Measurements from ENCODE around the gene TUBAL3. TPM values are rescaled to one million over a fixed set of nuclear protein-coding genes. Genes with fewer than 3 reads are reported as not detected.

Gene TUBAL3
- total RNA-seq, 1 experiment from 2014 or later, result 0.98 TPM

- H3K9me2 ChIP-seq (ENCODE audit: insufficient read depth), result no peaks in the 10 kb centered on the region
- ChIA-PET RAD21 (ENCODE audit: low non-redundant PET in 1 of 2, low total read pairs in 2 of 2, uncharacterized antibody in 2 of 2, unreplicated experiment in 2 of 2) (no interaction called here), POLR2A (no interaction called here), CTCF (no interaction called here)
- H3K79me2 ChIP-seq (ENCODE audit: insufficient read depth, low read length), result no peaks in the 10 kb centered on the region
- ATAC-seq (no peak), DNase-seq (ENCODE audit: low read depth, low spot score) (no peak)
- no peaks in the 10 kb centered on the region for H3K36me3 ChIP-seq (ENCODE audit: control insufficient read depth in 1 of 2, insufficient read depth in 2 of 2, low read length in 2 of 2)
- H4K20me1 ChIP-seq (ENCODE audit: insufficient read depth), result no peaks in the 10 kb centered on the region
- H3K27ac ChIP-seq (ENCODE audit: low read depth, low read length), result no peak overlapping the region
- H3K27me3 ChIP-seq (ENCODE audit: insufficient read depth, low read length), result no peaks in the 10 kb centered on the region
- H3K4me1 ChIP-seq (ENCODE audit: control insufficient read depth in 1 of 2, insufficient read depth in 2 of 2, low read length in 2 of 2), result no peaks in the 10 kb centered on the region
- TF ChIP-seq JUND (IDR thresholded peaks at IDR 0.05) (no peak), CBX3 (IDR thresholded peaks at IDR 0.05; ENCODE audit: low read depth) (peak; percentile 81; the same call in 1 of the 2 replicates), ELF1 (IDR thresholded peaks at IDR 0.05; ENCODE audit: borderline replicate concordance, low read depth) (no peak), CEBPB (IDR thresholded peaks at IDR 0.05; ENCODE audit: low read depth) (0 out of 2 replicates have a peak, but pooled peaks have one; percentile 22)
- H3K4me3 ChIP-seq (replicated peaks in 1 of 2; ENCODE audit: low read depth in 1 of 2, low read length in 2 of 2), result no peak overlapping the region
- intact Hi-C loops (cut with micrococcal nuclease), result no loop called here
- H3K4me2 ChIP-seq (ENCODE audit: low read length), result no peak overlapping the region
- no TSS peak for BruUV-seq (replicated peaks)
- peaks cover 11 to 16% of the 10 kb centered on the region in 2 experiments; a peak in 3 of 4 replicates for H3K9me3 ChIP-seq (ENCODE audit: control insufficient read depth in 1 of 2, insufficient read depth in 1 of 2, low read depth in 1 of 2, low read length in 2 of 2)
- H2AFZ ChIP-seq (ENCODE audit: low read depth, low read length, poor library complexity, severe bottlenecking), result no peak overlapping the region
- no peak overlapping the region for H3K9ac ChIP-seq (ENCODE audit: low read length)
These were observed 13.9 kb downstream of the TUBAL3 start for GRCh38 chr10:5390607-5391205.

- no peaks in the 10 kb centered on the region for H4K20me1 ChIP-seq (ENCODE audit: insufficient read depth)
- no peak for DNase-seq (ENCODE audit: low read depth, low spot score)
- ChIA-PET RAD21 (ENCODE audit: low non-redundant PET in 1 of 2, low total read pairs in 2 of 2, uncharacterized antibody in 2 of 2, unreplicated experiment in 2 of 2) (no interaction called here), CTCF (no interaction called here), POLR2A (no interaction called here)
- no peak for ATAC-seq
- no peak overlapping the region for H3K4me3 ChIP-seq (replicated peaks in 1 of 2; ENCODE audit: low read depth in 1 of 2, low read length in 2 of 2)
- H3K27ac ChIP-seq (ENCODE audit: low read depth, low read length), result no peak overlapping the region
- no peak overlapping the region for H2AFZ ChIP-seq (ENCODE audit: low read depth, low read length, poor library complexity, severe bottlenecking)
- intact Hi-C loops (cut with micrococcal nuclease), result no loop called here
- H3K9me2 ChIP-seq (ENCODE audit: insufficient read depth), result no peaks in the 10 kb centered on the region
- no peaks in the 10 kb centered on the region for H3K36me3 ChIP-seq (ENCODE audit: control insufficient read depth in 1 of 2, insufficient read depth in 2 of 2, low read length in 2 of 2)
- no peak for TF ChIP-seq SIN3A (IDR thresholded peaks at IDR 0.05; ENCODE audit: low read depth)
- no peak for TF ChIP-seq MAX (IDR thresholded peaks at IDR 0.05)
- no peak for TF ChIP-seq CTCF (IDR thresholded peaks at IDR 0.05 in 2 of 3, conservative IDR thresholded peaks at IDR 0.05 in 1 of 3; ENCODE audit: borderline replicate concordance in 1 of 3, insufficient read depth in 1 of 3, low read depth in 2 of 3, low read length in 2 of 3)
- no peak for TF ChIP-seq JUND (IDR thresholded peaks at IDR 0.05)
- no peak for TF ChIP-seq POLR2A (IDR thresholded peaks at IDR 0.05; ENCODE audit: borderline replicate concordance, extremely low read depth, insufficient read depth, insufficient read length)
- no peak for TF ChIP-seq RAD21 (IDR thresholded peaks at IDR 0.05; ENCODE audit: low read depth)
- TF ChIP-seq CEBPB (IDR thresholded peaks at IDR 0.05; ENCODE audit: low read depth), result no peak
- TF ChIP-seq ZNF274 (IDR thresholded peaks at IDR 0.05; ENCODE audit: low read depth, low read length), result no peak
- no peak for TF ChIP-seq SRF (IDR thresholded peaks at IDR 0.05; ENCODE audit: low read depth)
- no peak for TF ChIP-seq YY1 (IDR thresholded peaks at IDR 0.05; ENCODE audit: extremely low read depth, insufficient replicate concordance, low read depth, low read length)
- no peak for TF ChIP-seq SP1 (IDR thresholded peaks at IDR 0.05; ENCODE audit: low read depth)
- no peak for TF ChIP-seq REST (IDR thresholded peaks at IDR 0.05; ENCODE audit: low read depth)
- no peak for TF ChIP-seq ELF1 (IDR thresholded peaks at IDR 0.05; ENCODE audit: borderline replicate concordance, low read depth)
- no peak for TF ChIP-seq ZFX (IDR thresholded peaks at IDR 0.05)
- no peak for TF ChIP-seq CBX3 (IDR thresholded peaks at IDR 0.05; ENCODE audit: low read depth)
- TF ChIP-seq EZH2 (IDR thresholded peaks at IDR 0.05), result no peak
- H3K4me2 ChIP-seq (ENCODE audit: low read length), result no peak overlapping the region
- no peak overlapping the region for H3K9ac ChIP-seq (ENCODE audit: low read length)
- H3K4me1 ChIP-seq (ENCODE audit: control insufficient read depth in 1 of 2, insufficient read depth in 2 of 2, low read length in 2 of 2), result no peaks in the 10 kb centered on the region
- no TSS peak for BruUV-seq (replicated peaks)
- no peaks in the 10 kb centered on the region for H3K79me2 ChIP-seq (ENCODE audit: insufficient read depth, low read length)
- peaks cover 11 to 16% of the 10 kb centered on the region in 2 experiments; a peak in 3 of 4 replicates for H3K9me3 ChIP-seq (ENCODE audit: control insufficient read depth in 1 of 2, insufficient read depth in 1 of 2, low read depth in 1 of 2, low read length in 2 of 2)
- H3K27me3 ChIP-seq (ENCODE audit: insufficient read depth, low read length), result no peaks in the 10 kb centered on the region
These were observed 17.5 kb downstream of the TUBAL3 start for GRCh38 chr10:5387169-5387568.

All from HCT116 (cell line).